HepG2 (cell line): ENCODE measurements around the gene TAF11.

ENCODE experiments used
- EZH2 ChIP-seq: conservative IDR thresholded peaks from 2 replicates; pipeline ENCODE4 v1.6.1; 2012; ENCODE audit warnings: mild to moderate bottlenecking, low read depth, low read length, moderate library complexity
- HHEX ChIP-seq: IDR thresholded peaks from 2 replicates; pipeline ENCODE4 v1.6.1; 2016; ENCODE audit warnings: control low read depth
- HIVEP1 ChIP-seq: sonication (generic); formaldehyde crosslinking; IDR thresholded peaks from 2 replicates; pipeline ENCODE4 v1.4.0; 2020; ENCODE audit warnings: mild to moderate bottlenecking, missing genetic modification reagents
- PAWR ChIP-seq: sonication (generic); formaldehyde crosslinking; IDR thresholded peaks from 2 replicates; pipeline ENCODE4 v1.4.0; 2020; ENCODE audit warnings: missing genetic modification reagents, mild to moderate bottlenecking, borderline replicate concordance
- SMAD1 ChIP-seq: sonication (generic); formaldehyde crosslinking; IDR thresholded peaks from 2 replicates; pipeline ENCODE4 v1.4.0; 2020; ENCODE audit warnings: missing genetic modification reagents, low read depth, mild to moderate bottlenecking, borderline replicate concordance
- ZBTB33 ChIP-seq: sonication (generic); formaldehyde crosslinking; IDR thresholded peaks from 2 replicates; pipeline ENCODE4 v1.4.0; 2020; ENCODE audit warnings: missing genetic modification reagents
- ZSCAN20 ChIP-seq: sonication (generic); formaldehyde crosslinking; IDR thresholded peaks from 2 replicates; pipeline ENCODE4 v1.4.0; 2020; ENCODE audit warnings: missing genetic modification reagents, mild to moderate bottlenecking, borderline replicate concordance
- TF ChIP-seq, protein P1 (sequence below): sonication (generic); formaldehyde crosslinking; IDR thresholded peaks from 2 replicates; pipeline ENCODE4 v1.4.0; 2020; ENCODE audit warnings: missing genetic modification reagents
- TF ChIP-seq, protein P2 (sequence below): sonication (generic); formaldehyde crosslinking; IDR thresholded peaks from 2 replicates; pipeline ENCODE4 v1.5.0; 2020; ENCODE audit warnings: mild to moderate bottlenecking, missing genetic modification reagents, moderate library complexity
- TF ChIP-seq, protein P3 (sequence below): IDR thresholded peaks from 2 replicates; pipeline ENCODE4 v1.6.1; 2016; ENCODE audit warnings: missing compliant biosample characterization, missing genetic modification reagents, borderline replicate concordance
- TF ChIP-seq, protein P4 (sequence below): sonication (generic); formaldehyde crosslinking; IDR thresholded peaks from 2 replicates; pipeline ENCODE4 v1.4.0; 2020; ENCODE audit warnings: mild to moderate bottlenecking, missing genetic modification reagents

DNA sequence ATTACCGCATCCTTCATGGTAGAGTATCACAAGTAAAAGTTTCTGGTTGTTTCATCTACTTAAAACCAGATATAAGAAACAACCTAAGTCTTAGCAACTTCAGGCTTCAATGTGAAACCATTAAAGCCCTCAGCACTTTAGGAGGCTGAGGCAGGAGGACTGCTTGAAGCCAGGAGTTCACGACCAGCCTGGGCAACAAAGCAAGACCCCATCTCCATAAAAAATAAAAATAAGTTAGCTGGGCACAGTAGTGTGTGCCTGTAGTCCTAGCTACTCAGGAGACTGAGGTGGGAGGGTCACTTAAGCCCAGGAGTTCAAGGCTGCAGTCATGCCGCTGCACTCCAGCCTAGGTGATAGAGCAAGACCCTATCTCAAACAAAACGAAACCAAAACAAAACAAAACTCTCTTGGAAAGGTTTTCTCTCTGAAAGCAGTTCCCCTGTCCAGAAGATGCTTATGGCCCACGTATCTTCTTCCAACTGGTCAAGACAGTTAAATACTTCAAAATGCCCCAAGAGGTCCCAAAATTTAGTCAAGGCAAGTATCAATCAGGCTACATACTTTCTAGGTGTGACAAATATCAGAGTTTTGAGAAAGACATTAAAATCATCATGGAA is 9.9 kb downstream of the TAF11 start:
- TF ChIP-seq HIVEP1 (CRISPR knock-in tag) = no peak
- TF ChIP-seq SMAD1 (CRISPR knock-in tag) = no peak
- no peak for TF ChIP-seq HHEX (CRISPR knock-in tag)
- TF ChIP-seq, protein P1, sequence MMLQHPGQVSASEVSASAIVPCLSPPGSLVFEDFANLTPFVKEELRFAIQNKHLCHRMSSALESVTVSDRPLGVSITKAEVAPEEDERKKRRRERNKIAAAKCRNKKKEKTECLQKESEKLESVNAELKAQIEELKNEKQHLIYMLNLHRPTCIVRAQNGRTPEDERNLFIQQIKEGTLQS (CRISPR knock-in tag) = no peak
- TF ChIP-seq PAWR (CRISPR knock-in tag) = no peak
- TF ChIP-seq, protein P2, sequence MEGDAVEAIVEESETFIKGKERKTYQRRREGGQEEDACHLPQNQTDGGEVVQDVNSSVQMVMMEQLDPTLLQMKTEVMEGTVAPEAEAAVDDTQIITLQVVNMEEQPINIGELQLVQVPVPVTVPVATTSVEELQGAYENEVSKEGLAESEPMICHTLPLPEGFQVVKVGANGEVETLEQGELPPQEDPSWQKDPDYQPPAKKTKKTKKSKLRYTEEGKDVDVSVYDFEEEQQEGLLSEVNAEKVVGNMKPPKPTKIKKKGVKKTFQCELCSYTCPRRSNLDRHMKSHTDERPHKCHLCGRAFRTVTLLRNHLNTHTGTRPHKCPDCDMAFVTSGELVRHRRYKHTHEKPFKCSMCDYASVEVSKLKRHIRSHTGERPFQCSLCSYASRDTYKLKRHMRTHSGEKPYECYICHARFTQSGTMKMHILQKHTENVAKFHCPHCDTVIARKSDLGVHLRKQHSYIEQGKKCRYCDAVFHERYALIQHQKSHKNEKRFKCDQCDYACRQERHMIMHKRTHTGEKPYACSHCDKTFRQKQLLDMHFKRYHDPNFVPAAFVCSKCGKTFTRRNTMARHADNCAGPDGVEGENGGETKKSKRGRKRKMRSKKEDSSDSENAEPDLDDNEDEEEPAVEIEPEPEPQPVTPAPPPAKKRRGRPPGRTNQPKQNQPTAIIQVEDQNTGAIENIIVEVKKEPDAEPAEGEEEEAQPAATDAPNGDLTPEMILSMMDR (CRISPR knock-in tag) = no peak
- TF ChIP-seq, protein P3, sequence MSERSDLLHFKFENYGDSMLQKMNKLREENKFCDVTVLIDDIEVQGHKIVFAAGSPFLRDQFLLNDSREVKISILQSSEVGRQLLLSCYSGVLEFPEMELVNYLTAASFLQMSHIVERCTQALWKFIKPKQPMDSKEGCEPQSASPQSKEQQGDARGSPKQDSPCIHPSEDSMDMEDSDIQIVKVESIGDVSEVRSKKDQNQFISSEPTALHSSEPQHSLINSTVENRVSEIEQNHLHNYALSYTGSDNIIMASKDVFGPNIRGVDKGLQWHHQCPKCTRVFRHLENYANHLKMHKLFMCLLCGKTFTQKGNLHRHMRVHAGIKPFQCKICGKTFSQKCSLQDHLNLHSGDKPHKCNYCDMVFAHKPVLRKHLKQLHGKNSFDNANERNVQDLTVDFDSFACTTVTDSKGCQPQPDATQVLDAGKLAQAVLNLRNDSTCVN (CRISPR knock-in tag) = no peak
- no peak for TF ChIP-seq ZBTB33 (CRISPR knock-in tag)
- TF ChIP-seq, protein P4, sequence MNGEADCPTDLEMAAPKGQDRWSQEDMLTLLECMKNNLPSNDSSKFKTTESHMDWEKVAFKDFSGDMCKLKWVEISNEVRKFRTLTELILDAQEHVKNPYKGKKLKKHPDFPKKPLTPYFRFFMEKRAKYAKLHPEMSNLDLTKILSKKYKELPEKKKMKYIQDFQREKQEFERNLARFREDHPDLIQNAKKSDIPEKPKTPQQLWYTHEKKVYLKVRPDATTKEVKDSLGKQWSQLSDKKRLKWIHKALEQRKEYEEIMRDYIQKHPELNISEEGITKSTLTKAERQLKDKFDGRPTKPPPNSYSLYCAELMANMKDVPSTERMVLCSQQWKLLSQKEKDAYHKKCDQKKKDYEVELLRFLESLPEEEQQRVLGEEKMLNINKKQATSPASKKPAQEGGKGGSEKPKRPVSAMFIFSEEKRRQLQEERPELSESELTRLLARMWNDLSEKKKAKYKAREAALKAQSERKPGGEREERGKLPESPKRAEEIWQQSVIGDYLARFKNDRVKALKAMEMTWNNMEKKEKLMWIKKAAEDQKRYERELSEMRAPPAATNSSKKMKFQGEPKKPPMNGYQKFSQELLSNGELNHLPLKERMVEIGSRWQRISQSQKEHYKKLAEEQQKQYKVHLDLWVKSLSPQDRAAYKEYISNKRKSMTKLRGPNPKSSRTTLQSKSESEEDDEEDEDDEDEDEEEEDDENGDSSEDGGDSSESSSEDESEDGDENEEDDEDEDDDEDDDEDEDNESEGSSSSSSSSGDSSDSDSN (CRISPR knock-in tag) = no peak
- TF ChIP-seq ZSCAN20 (CRISPR knock-in tag) = no peak
- no peak for TF ChIP-seq EZH2
